Measurements from ENCODE around the gene TMCC2. TPM values are rescaled to one million over a fixed set of nuclear protein-coding genes. Genes with fewer than 3 reads are reported as not detected.

TMCC2 gene
- total RNA-seq, 2 experiments from 2014 or later, result 9.8 to 10.1 TPM

DNA sequence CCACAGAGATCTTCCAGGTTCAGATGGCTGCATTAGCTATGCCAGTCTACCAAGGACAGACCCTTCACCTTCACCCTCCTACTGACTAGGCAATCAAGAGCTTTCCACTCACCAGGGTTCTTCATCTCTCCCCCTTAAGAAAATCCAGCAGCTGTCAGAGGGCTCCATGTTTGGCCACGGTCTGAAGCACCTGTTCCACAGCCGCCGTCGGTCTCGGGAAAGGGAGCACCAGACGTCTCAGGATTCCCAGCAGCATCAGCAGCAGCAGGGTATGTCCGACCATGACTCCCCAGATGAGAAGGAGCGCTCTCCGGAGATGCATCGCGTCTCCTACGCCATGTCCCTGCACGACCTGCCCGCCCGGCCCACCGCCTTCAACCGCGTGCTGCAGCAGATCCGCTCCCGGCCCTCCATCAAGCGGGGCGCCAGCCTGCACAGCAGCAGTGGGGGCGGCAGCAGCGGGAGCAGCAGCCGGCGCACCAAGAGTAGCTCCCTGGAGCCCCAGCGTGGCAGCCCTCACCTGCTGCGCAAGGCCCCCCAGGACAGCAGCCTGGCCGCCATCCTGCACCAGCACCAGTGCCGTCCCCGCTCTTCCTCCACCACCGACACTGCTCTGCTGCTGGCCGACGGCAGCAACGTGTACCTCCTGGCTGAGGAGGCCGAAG is 13.8 kb downstream of the TMCC2 start:
- peak; percentile 2 for DNase-seq

GRCh38 chr1:205243350-205244191 is 15.8 kb downstream of the TMCC2 start:
- no peak for DNase-seq
- Mint-ChIP-seq H3K27ac (no peak overlapping the region), H3K4me3 (no peak overlapping the region), H3K27me3 (peaks cover 5% of the 10 kb centered on the region), H3K36me3 (peaks cover 1% of the 10 kb centered on the region), H3K9me3 (no peaks in the 10 kb centered on the region), H3K4me1 (ENCODE audit: low read depth) (peaks cover 28% of the 10 kb centered on the region)
- ChIA-PET POLR2A (interaction anchor here (0.8 kb wide), 1 partner anchor 15 kb away, joined by 3 read pairs; no protein-coding TSS in a partner anchor), CTCF (interaction anchor here (1.3 to 2.8 kb wide), 4 partner anchors 10 to 14 kb away, joined by 5 to 21 read pairs (median 8); no protein-coding TSS in a partner anchor)
- intact Hi-C loops (cut with micrococcal nuclease), result no loop called here

More for the DNA sequence above, 13.8 kb downstream of the TMCC2 start:
- Mint-ChIP-seq H3K27me3 (peaks cover 5% of the 10 kb centered on the region), H3K4me1 (ENCODE audit: low read depth) (peaks cover 40% of the 10 kb centered on the region), H3K36me3 (peaks cover 1% of the 10 kb centered on the region), H3K4me3 (no peak overlapping the region), H3K27ac (no peak overlapping the region), H3K9me3 (no peaks in the 10 kb centered on the region)
- POLR2A ChIA-PET, result no interaction called here
- CTCF ChIA-PET, result interaction anchor here (4.9 to 6.6 kb wide), 2 partner anchors 13 to 14 kb away, joined by 39 to 54 read pairs; partner anchors contain the start of gene TMCC2
- intact Hi-C loops (cut with micrococcal nuclease), result no loop called here

DNA sequence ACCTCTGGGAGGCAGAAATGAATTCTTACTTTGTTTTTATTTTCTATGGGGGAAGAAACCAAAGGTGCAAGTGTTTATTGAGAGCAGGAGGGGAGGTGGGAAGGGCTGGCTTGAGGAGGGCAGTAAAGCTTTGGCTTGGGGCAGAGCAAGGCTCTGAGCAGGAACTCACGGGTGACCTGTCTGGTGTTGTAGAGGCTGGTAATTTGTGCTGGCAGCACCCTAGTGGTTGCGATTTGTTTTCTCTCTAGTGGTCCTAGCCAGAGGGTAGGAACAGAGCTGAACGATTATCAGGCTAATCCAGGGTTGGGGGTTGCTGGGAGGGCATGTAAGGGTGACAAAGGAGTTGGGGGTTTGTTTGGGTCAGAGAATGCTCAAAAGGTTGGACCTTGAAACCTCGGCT is 16.6 kb downstream of the TMCC2 start:
- H3K4me1 Mint-ChIP-seq (ENCODE audit: low read depth), result peaks cover 20% of the 10 kb centered on the region
- CTCF ChIA-PET, result interaction anchor here (1.6 to 2.8 kb wide), 3 partner anchors 9 to 14 kb away, joined by 5 to 21 read pairs (median 6); no protein-coding TSS in a partner anchor
- peaks cover 1% of the 10 kb centered on the region for H3K36me3 Mint-ChIP-seq
- intact Hi-C loops (cut with micrococcal nuclease), result no loop called here
- POLR2A ChIA-PET, result no interaction called here
- H3K27ac Mint-ChIP-seq, result no peak overlapping the region
- DNase-seq, result no peak
- H3K9me3 Mint-ChIP-seq, result no peaks in the 10 kb centered on the region
- H3K4me3 Mint-ChIP-seq, result no peak overlapping the region
- H3K27me3 Mint-ChIP-seq, result peaks cover 4% of the 10 kb centered on the region

- peaks cover 1% of the 10 kb centered on the region for H3K36me3 Mint-ChIP-seq
- intact Hi-C loops (cut with micrococcal nuclease), result no loop called here
- no peak for DNase-seq
- H3K4me3 Mint-ChIP-seq, result no peak overlapping the region
- H3K4me1 Mint-ChIP-seq (ENCODE audit: low read depth), result peaks cover 16% of the 10 kb centered on the region
- no peaks in the 10 kb centered on the region for H3K9me3 Mint-ChIP-seq
- peaks cover 2% of the 10 kb centered on the region for H3K27me3 Mint-ChIP-seq
- CTCF ChIA-PET, result interaction anchor here (2.4 to 3.3 kb wide), 3 partner anchors 8 to 16 kb away, joined by 5 to 33 read pairs (median 21); partner anchors contain the start of gene TMCC2
- POLR2A ChIA-PET, result interaction anchor here (1.1 kb wide), 1 partner anchor 59 kb away, joined by 3 read pairs; no protein-coding TSS in a partner anchor
- H3K27ac Mint-ChIP-seq, result no peak overlapping the region
These were observed 17.4 kb downstream of the TMCC2 start for GRCh38 chr1:205245096-205245495.

DNA sequence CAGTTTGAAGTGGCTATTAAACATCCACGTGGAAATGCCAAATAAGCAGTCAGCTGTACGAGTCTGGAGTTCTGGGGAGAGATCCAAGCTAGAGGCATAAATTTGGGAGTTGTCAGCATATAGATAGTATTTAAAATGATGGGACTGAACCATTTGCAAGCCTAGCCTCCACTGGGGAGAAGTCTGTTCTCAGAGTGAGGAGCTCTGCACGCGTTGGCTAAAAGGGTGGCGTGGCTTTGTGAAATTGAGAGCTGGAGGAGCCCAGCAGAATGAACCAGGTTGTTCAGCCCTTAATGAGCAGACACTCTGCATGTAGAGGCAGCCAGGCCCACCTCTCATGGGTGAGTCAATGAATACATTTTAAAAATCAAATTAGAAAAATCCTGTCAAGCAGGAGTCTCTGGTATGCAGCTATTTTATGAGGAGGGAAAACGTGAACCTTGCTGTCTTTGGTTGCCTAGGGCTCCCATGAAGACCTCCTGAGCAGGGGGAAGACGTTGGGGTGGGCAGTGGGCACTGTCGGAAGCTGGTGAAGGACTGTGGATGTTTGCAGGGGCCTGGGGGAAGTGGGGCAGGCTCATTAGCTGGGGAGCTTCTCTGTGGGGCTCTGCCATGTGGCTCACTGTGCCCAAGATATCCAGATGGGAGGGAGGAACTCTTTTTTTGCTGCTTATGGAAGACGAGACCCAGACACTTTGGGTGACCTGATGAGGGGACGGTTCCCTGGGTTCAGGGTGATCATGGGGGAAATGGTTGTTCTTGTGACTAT is 18.8 kb downstream of the TMCC2 start:
- H3K9me3 Mint-ChIP-seq, result no peaks in the 10 kb centered on the region
- no peak overlapping the region for H3K4me3 Mint-ChIP-seq
- ChIA-PET POLR2A (interaction anchor here (1.1 to 1.3 kb wide), 3 partner anchors 9 to 61 kb away, joined by 3 to 7 read pairs (median 3); no protein-coding TSS in a partner anchor), CTCF (interaction anchor here (0.6 to 3.3 kb wide), 6 partner anchors 9 to 105 kb away, joined by 3 to 33 read pairs (median 4); partner anchors contain the start of gene TMCC2)
- peaks cover 5% of the 10 kb centered on the region for H3K27me3 Mint-ChIP-seq
- peaks cover 1% of the 10 kb centered on the region for H3K36me3 Mint-ChIP-seq
- DNase-seq, result no peak
- no peak overlapping the region for H3K27ac Mint-ChIP-seq
- peaks cover 14% of the 10 kb centered on the region for H3K4me1 Mint-ChIP-seq (ENCODE audit: low read depth)
- intact Hi-C loops (cut with micrococcal nuclease), result loop anchor here (1.0 to 2.0 kb wide), 2 partner anchors 8 to 14 kb away; no protein-coding TSS in a partner anchor

GRCh38 chr1:205247130-205247921 is 19.6 kb downstream of the TMCC2 start:
- H3K27me3 Mint-ChIP-seq, result peaks cover 5% of the 10 kb centered on the region
- POLR2A ChIA-PET, result interaction anchor here (1.3 kb wide), 1 partner anchor 9 kb away, joined by 3 read pairs; no protein-coding TSS in a partner anchor
- intact Hi-C loops (cut with micrococcal nuclease), result loop anchor here (2.0 kb wide), 1 partner anchor 15 kb away; no protein-coding TSS in a partner anchor
- CTCF ChIA-PET, result interaction anchor here (0.9 to 3.3 kb wide), 3 partner anchors 9 to 26 kb away, joined by 3 to 33 read pairs (median 25); partner anchors contain the start of gene TMCC2
- no peak overlapping the region for H3K4me3 Mint-ChIP-seq
- H3K36me3 Mint-ChIP-seq, result no peaks in the 10 kb centered on the region
- peaks cover 14% of the 10 kb centered on the region for H3K4me1 Mint-ChIP-seq (ENCODE audit: low read depth)
- H3K9me3 Mint-ChIP-seq, result no peaks in the 10 kb centered on the region
- DNase-seq, result peak; percentile 47
- no peak overlapping the region for H3K27ac Mint-ChIP-seq

GRCh38 chr1:205248793-205249601 is 21.3 kb downstream of the TMCC2 start:
- Mint-ChIP-seq H3K27ac (no peak overlapping the region), H3K4me1 (ENCODE audit: low read depth) (peaks cover 14% of the 10 kb centered on the region), H3K9me3 (no peaks in the 10 kb centered on the region), H3K27me3 (peaks cover 5% of the 10 kb centered on the region), H3K4me3 (no peak overlapping the region), H3K36me3 (no peaks in the 10 kb centered on the region)
- no peak for DNase-seq
- ChIA-PET CTCF (interaction anchor here (0.6 kb wide), 1 partner anchor 20 kb away, joined by 3 read pairs; no protein-coding TSS in a partner anchor), POLR2A (no interaction called here)
- intact Hi-C loops (cut with micrococcal nuclease), result no loop called here

DNA sequence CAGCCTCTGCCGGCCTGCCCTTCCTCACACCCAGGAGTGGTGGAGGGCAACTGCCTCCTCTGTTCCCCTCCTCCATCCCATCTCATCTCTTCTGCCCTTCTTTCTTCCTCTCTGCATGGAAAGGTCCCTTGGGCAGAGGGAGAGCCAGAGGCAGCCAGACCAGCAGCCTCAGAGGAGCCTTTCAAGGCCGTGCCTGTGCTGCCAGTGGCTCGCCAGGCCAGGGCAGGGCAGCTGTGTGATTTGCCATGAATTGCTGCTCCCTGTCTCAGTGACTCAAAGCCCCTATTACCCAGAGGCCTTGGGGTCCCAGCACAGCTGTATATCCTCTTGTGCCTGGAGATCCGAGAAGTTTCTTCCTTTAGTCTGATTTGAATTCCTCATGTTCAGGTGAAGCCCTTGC is 21.9 kb downstream of the TMCC2 start:
- ChIA-PET CTCF (interaction anchor here (0.9 kb wide), 1 partner anchor 76 kb away, joined by 3 read pairs; no protein-coding TSS in a partner anchor), POLR2A (no interaction called here)
- H3K9me3 Mint-ChIP-seq, result no peaks in the 10 kb centered on the region
- intact Hi-C loops (cut with micrococcal nuclease), result loop anchor here (10.0 kb wide), 1 partner anchor 445 kb away; no protein-coding TSS in a partner anchor
- peaks cover 14% of the 10 kb centered on the region for H3K4me1 Mint-ChIP-seq (ENCODE audit: low read depth)
- H3K27ac Mint-ChIP-seq, result no peak overlapping the region
- peaks cover 5% of the 10 kb centered on the region for H3K27me3 Mint-ChIP-seq
- DNase-seq, result no peak
- H3K4me3 Mint-ChIP-seq, result no peak overlapping the region
- H3K36me3 Mint-ChIP-seq, result no peaks in the 10 kb centered on the region

GRCh38 chr1:205250699-205251098 is 23.0 kb downstream of the TMCC2 start:
- intact Hi-C loops (cut with micrococcal nuclease), result loop anchor here (10.0 kb wide), 1 partner anchor 446 kb away; no protein-coding TSS in a partner anchor
- Mint-ChIP-seq H3K4me1 (ENCODE audit: low read depth) (peaks cover 14% of the 10 kb centered on the region), H3K9me3 (no peaks in the 10 kb centered on the region), H3K27me3 (peaks cover 5% of the 10 kb centered on the region), H3K4me3 (no peak overlapping the region), H3K36me3 (no peaks in the 10 kb centered on the region), H3K27ac (no peak overlapping the region)
- no peak for DNase-seq
- POLR2A ChIA-PET, result no interaction called here
- CTCF ChIA-PET, result interaction anchor here (0.9 to 13.7 kb wide), 3 partner anchors 11 to 75 kb away, joined by 3 to 338 read pairs (median 3); partner anchors contain the start of gene TMCC2

DNA sequence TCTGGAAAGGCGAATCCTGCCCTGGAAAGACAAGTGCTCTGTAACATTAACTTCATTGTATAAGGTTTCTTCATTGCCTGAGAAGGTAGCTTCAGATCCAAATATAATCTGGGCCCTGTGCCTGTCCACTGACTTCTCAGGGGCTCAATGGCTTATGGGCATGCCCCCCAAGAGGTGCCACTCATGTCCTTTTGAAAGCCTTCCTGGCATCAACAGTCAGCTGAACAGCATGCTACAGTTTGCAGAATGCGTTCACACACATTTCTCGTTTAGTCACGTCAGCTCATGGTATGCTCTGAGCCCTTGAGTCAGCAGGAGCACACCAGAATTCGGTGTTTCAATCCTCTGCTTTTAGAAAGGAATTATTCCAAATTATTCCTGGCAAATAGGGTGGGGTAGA is 23.8 kb downstream of the TMCC2 start:
- H3K27ac Mint-ChIP-seq, result no peak overlapping the region
- H3K4me3 Mint-ChIP-seq, result no peak overlapping the region
- intact Hi-C loops (cut with micrococcal nuclease), result loop anchor here (10.0 kb wide), 1 partner anchor 447 kb away; no protein-coding TSS in a partner anchor
- ChIA-PET CTCF (interaction anchor here (1.1 to 13.7 kb wide), 4 partner anchors 12 to 111 kb away, joined by 3 to 338 read pairs (median 22); partner anchors contain the start of gene TMCC2), POLR2A (interaction anchor here (1.1 kb wide), 1 partner anchor 23 kb away, joined by 3 read pairs; no protein-coding TSS in a partner anchor)
- H3K36me3 Mint-ChIP-seq, result no peaks in the 10 kb centered on the region
- peaks cover 6% of the 10 kb centered on the region for H3K4me1 Mint-ChIP-seq (ENCODE audit: low read depth)
- no peaks in the 10 kb centered on the region for H3K9me3 Mint-ChIP-seq
- DNase-seq, result no peak
- peaks cover 6% of the 10 kb centered on the region for H3K27me3 Mint-ChIP-seq

Measured in activated CD4-positive, alpha-beta memory T cell treated with anti-CD3 and anti-CD28 coated beads for 36 hours (primary cell).